GM21381 (cell line): Measurements from ENCODE around the gene PLEKHA4.
"Not testable (repeated sequence)": the region's sequence is repeated elsewhere in the genome, so short reads cannot be mapped to it uniquely, and the experiment has no call there.

Experiments
- ATAC-seq: cut with Tn5 transposase; IDR thresholded peaks from one replicate; pipeline ENCODE4 v1.9.1; 2021; ENCODE audit warnings: mild to moderate bottlenecking, moderate library complexity; ENCODE audit not compliant: unreplicated experiment

Gene PLEKHA4

GRCh38 chr19:48799358-48800300 lies 68.8 kb downstream of the PLEKHA4 start:
- ATAC-seq: no peak

- no peak for ATAC-seq
Observed at GRCh38 chr19:48798937-48799336, 69.5 kb downstream of the PLEKHA4 start.

GRCh38 chr19:48797103-48797502 lies 71.3 kb downstream of the PLEKHA4 start:
- no peak for ATAC-seq

- no peak for ATAC-seq
Observed at GRCh38 chr19:48796298-48797083, 71.9 kb downstream of the PLEKHA4 start.

GRCh38 chr19:48795685-48796070 lies 72.7 kb downstream of the PLEKHA4 start:
- ATAC-seq: no peak

GRCh38 chr19:48795055-48795684 lies 73.2 kb downstream of the PLEKHA4 start:
- peak; percentile 79 for ATAC-seq

- ATAC-seq: no peak
Observed at GRCh38 chr19:48794291-48794690, 74.1 kb downstream of the PLEKHA4 start.

- ATAC-seq: no peak
Observed at GRCh38 chr19:48793271-48793670, 75.1 kb downstream of the PLEKHA4 start.

GRCh38 chr19:48787331-48787730 lies 81.1 kb downstream of the PLEKHA4 start:
- not testable (repeated sequence) for ATAC-seq
